Mammary epithelial cell (primary cell): Measurements from ENCODE around the gene BMP6.

Experiments
- EZH2 ChIP-seq: IDR thresholded peaks from 2 replicates; pipeline ENCODE4 v1.6.1; 2012; ENCODE audit warnings: low read length, inconsistent platforms, borderline replicate concordance
- TF ChIP-seq, protein P1 (sequence below), 2 donors: IDR thresholded peaks in 1 of 2; conservative IDR thresholded peaks in 1 of 2; 2 replicates each; pipeline ENCODE4 v1.5.1; 2011 to 2012; ENCODE audit warnings: inconsistent platforms in 2 of 2, low read length in 2 of 2, mild to moderate bottlenecking in 2 of 2, control low read depth in 1 of 2, low read depth in 1 of 2; ENCODE audit not compliant: insufficient read depth in 1 of 2; ENCODE audit errors: extremely low read depth in 1 of 2

DNA sequence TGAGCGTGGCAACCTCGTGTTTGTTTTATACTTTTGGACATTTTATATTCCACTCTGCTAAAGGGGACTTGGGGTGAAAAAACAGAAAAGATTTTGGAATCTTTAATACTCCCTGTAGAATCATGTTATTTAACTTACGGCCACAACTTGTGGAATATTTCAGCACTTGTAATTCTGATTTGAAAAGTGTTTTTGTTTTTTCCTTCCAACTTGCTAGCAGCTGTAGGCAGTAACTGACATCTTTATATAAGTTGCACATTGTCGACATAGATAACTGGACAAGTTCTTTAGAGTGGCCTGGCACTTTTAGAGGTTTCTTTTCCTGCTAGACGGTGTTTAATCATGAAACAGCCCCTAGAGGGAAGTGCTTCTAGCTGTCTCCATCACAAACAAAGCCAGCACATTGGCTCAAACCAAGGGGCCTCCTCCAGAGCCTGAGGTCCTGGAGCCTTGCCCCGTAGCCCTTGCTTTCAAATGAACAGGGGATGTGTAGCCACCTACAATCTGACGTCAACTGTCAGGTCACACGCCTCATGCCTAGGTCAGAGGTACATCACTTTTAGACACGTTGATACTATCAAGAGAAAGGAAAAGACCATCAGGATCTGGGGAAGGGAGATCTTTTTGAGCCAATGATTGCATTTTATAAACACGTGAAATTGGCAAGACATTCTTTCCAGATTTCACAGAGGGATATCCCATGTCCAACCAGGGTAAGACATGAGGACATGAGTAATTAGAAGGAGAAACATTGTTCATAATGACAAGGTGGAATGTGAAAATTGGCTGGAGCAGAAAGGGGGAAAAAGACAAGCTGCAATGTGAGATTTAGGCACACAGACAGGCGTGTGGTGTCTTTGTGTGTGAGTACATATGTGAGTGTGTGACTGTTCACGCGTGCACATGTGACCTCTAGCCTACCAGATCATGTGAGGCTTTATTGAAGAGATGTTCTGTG lies 92.6 kb downstream of the BMP6 start:
- TF ChIP-seq, protein P1, sequence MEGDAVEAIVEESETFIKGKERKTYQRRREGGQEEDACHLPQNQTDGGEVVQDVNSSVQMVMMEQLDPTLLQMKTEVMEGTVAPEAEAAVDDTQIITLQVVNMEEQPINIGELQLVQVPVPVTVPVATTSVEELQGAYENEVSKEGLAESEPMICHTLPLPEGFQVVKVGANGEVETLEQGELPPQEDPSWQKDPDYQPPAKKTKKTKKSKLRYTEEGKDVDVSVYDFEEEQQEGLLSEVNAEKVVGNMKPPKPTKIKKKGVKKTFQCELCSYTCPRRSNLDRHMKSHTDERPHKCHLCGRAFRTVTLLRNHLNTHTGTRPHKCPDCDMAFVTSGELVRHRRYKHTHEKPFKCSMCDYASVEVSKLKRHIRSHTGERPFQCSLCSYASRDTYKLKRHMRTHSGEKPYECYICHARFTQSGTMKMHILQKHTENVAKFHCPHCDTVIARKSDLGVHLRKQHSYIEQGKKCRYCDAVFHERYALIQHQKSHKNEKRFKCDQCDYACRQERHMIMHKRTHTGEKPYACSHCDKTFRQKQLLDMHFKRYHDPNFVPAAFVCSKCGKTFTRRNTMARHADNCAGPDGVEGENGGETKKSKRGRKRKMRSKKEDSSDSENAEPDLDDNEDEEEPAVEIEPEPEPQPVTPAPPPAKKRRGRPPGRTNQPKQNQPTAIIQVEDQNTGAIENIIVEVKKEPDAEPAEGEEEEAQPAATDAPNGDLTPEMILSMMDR (conservative IDR thresholded peaks at IDR 0.05 in 1 of 2, IDR thresholded peaks at IDR 0.05 in 1 of 2; ENCODE audit: extremely low read depth in 1 of 2, insufficient read depth in 1 of 2, low read depth in 1 of 2, low read length in 2 of 2): no peak
- TF ChIP-seq EZH2: no peak
